ENCODE data around the gene SYT14. TPM values are rescaled to one million over a fixed set of nuclear protein-coding genes. Genes with fewer than 3 reads are reported as not detected.
"Not testable (repeated sequence)": the region's sequence is repeated elsewhere in the genome, so short reads cannot be mapped to it uniquely, and the experiment has no call there.

SYT14 gene
- 10.8 and 14.2 TPM in 2 replicates for total RNA-seq

DNA sequence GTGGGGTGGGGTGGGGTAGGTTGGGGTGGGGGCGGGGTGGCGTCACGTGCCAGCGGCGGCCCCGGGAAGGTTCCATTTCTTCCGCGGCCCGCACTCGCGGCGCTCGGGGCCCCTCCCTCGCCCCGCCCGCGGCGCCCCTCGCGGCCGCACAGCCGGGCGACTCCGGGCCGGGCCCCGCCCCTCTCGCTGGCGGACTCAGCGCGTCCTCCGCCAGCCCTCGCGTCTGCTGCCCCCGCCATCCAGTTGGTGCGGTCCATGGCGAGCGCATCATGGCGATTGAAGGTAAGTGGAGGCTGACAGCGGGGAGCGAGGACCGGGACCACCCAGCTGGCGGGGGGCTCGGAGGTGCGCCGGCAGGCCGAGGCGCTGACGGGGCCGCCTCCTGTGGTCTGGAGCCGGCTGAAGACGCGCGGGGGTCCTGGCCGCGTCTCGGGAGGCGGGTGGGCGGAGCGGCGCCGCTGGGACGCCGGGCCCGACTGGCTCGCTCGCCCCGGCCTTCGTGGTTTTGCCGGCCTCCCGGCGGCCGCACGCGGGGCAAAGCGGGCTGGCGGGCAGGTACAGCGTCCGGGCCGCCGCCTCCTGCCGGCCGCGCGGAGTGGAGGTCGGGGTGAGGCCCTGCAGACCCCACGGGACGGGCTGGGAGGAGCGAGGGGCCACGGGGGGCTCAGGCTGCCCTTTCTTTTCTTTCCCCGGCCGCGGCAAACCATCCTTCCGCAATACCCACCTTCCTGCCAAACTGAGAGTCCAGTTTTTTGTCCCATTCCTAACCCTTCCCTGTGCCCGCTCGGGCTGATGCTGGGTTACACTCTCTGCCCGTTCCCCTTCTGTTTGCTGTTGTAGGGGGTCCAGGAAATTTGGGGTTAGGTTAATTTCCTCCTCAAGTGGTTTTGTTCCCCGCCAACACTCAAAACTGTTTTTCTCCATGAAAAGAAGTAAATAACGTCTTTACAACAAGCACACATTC lies at the start of gene SYT14:
Gene SYT14, plus strand, starts transcription at position 222 of the 964 bp plus-strand sequence. Its CDS starts 48 bp downstream, at position 270.
- DNase-seq (ENCODE audit: low read depth), result no peak

DNA sequence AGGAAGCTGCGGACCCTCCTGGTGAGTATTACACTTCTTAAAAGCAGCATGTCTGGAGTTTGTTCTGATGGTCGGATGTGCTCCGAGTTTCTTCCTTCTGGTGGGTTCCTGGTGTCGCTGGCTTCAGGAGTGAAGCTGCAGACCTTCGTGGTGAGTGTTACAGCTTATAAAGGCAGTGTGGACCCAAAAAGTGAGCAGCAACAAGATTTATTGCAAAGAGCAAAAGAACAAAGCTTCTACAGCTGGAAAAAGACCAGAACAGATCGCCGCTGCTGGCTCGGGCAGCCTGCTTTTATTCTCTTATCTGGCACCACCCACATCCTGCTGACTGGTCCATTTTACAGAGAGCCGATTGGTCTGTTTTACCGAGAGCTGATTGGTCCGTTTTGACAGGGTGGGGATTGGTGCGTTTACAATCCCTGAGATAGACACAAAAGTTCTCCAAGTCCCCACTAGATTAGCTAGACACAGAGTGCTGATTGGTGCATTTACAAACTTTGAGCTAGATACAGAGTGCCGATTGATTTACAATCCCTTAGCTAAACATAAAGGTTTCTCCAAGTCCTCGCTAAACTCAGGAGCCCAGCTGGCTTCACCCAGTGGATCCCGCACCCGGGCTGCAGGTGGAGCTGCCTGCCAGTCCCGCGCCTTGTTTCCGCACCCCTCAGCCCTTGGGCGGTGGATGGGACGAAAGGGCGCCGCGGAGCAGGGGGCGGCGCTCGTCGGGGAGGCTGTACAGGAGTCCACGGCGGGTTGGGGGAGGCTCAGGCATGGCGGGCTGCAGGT lies 49.5 kb upstream of the SYT14 start:
- not testable (repeated sequence) for DNase-seq (ENCODE audit: low read depth)

- DNase-seq (ENCODE audit: low read depth), result no peak
Measured at GRCh38 chr1:209889077-209889418, 49.0 kb upstream of the SYT14 start.

GRCh38 chr1:209890641-209891330 lies 47.2 kb upstream of the SYT14 start:
- DNase-seq (ENCODE audit: low read depth), result no peak

GRCh38 chr1:209893751-209894150 lies 44.3 kb upstream of the SYT14 start:
- DNase-seq (ENCODE audit: low read depth), result no peak

- DNase-seq (ENCODE audit: low read depth), result peak; percentile 99
Measured at GRCh38 chr1:209895709-209896108, 42.3 kb upstream of the SYT14 start.

- DNase-seq (ENCODE audit: low read depth), result peak; percentile 92
Measured at GRCh38 chr1:209896346-209896745, 41.7 kb upstream of the SYT14 start.

- not testable (repeated sequence) for DNase-seq (ENCODE audit: low read depth)
Measured at GRCh38 chr1:209898271-209898670, 39.7 kb upstream of the SYT14 start.

DNA sequence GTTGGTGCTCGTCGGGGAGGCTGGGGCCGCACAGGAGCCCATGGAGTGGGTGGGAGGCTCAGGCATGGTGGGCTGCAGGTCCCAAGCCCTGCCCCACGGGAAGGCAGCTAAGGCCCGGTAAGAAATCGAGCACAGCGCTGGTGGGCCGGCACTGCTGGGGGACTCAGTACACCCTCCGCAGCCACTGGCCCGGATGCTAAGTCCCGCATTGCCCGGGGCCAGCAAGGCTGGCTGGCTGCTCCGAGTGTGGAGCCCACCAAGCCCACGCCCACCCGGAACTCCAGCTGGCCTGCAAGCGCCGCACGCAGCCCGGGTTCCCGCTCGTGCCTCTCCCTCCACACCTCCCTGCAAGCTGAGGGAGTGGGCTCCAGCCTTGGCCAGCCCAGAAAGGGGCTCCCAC lies 39.2 kb upstream of the SYT14 start:
- DNase-seq (ENCODE audit: low read depth), result not testable (repeated sequence)

DNA sequence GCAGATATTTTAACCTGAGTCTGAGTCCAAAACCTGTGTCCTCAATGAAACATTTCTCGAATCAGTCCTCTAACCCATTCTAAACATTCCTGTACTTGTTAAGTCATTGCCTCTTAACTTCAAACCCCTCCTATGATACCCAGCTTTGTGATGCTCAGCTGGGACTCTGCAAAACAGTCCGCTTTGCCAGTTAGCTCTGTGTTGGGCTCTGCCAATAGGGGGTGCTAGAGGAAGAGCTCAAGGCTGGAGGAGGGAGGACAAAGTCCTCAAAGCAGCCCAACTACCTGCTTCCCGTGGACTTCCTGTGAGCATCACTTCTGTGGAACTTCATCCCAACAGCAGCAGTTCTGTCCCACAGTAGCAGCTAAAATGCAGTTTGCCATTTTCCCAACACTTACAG lies 38.1 kb upstream of the SYT14 start:
- no peak for DNase-seq (ENCODE audit: low read depth)

DNA sequence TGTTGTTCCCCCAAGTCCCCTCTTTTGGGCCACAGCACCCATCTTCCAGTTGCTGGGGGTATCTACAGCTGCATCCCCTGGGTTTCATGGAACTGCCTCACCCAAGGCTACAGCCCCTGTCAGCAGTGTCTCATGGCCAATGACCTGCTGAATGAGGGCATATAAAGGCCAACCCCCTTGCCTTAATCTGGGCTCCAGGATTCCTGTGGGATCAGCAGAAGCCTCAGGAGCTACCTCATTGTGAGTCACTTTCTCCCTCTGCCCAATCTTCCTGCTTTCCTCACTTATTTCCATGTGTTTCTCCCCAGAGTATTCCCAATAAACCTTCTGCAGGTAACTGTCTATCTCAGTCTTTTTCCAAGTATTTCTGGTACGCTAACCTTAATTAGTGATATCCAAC lies 37.3 kb upstream of the SYT14 start:
- DNase-seq (ENCODE audit: low read depth), result peak; percentile 90

- no peak for DNase-seq (ENCODE audit: low read depth)
Measured at GRCh38 chr1:209901211-209901610, 36.8 kb upstream of the SYT14 start.

DNA sequence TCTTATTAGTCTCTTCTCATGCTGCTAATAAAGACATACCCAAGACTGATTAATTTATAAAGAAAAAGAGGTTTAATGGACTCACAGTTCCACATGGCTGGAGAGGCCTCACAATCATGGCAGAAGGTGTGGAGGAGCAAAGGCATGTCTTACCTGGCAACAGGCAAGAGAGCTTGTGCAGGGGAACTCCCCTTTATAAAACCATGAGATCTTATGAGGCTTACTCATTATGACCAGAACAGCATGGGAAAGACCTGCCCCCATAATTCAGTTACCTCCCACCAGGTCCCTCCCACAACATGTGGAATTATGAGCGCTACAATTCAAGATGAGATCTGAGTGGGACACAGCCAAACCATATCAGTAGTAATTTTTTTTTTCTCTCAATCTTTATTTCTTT lies 33.2 kb upstream of the SYT14 start:
- DNase-seq (ENCODE audit: low read depth), result not testable (repeated sequence)

- DNase-seq (ENCODE audit: low read depth), result no peak
Measured at GRCh38 chr1:209911746-209912145, 26.3 kb upstream of the SYT14 start.

DNA sequence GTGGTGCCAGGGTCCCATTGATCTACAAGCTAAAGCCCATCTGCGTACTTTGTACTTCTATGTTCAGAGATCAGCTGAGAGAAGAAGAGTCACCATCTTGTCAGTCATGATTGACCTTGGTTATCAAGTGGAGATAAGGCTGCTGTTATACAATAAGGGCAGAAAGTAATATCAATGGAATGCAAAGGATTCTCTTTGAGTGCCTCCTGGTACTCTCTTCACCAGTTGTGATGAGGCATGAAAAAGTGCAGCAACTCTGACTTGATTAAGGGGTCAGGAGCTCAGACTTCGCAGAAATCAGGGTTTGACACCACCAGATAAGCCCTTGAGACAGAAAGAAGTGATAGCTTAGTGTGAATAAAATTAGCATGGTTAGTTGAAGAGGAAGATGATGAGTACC lies 25.7 kb upstream of the SYT14 start:
- DNase-seq (ENCODE audit: low read depth), result no peak

- DNase-seq (ENCODE audit: low read depth), result not testable (repeated sequence)
Measured at GRCh38 chr1:209919637-209920036, 18.4 kb upstream of the SYT14 start.

DNA sequence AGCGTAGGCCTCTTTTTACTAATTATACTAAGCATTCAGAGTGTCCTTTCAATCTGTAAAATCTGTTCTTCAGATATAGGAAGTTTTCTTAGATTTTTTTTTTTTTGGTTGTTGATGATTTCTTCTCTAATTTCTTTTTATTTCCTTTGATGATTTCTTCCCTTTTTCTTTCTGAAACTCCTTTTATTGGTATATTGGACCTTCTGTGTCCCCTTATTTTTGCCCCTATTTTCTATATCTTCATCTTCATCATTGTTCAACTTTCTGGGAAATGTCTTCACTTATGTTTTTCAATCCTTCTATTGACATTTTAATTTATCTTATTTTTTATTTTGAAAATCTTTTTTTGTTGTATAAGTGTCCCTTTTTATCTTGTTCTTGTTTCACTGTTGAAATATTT lies 17.2 kb upstream of the SYT14 start:
- no peak for DNase-seq (ENCODE audit: low read depth)

- DNase-seq (ENCODE audit: low read depth), result no peak
Measured at GRCh38 chr1:209924390-209924789, 13.6 kb upstream of the SYT14 start.

DNA sequence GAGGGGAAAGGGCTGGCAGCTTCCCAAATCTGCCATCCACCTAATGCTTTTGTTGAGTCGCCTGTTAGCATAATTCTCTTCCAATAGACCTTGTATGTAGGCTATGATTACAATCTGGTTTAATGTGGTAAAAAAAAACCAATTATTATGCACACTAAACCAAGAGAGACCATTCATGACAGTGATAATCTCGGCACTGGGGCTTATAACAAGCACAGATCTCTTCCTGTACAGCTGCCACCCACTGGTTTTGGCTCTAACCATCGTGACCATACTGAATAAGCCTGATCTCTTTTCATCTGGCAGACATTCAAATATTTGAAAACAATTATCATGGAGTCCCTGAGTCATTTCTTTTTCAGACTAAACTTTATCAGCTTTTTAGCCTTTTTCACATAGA lies 12.0 kb upstream of the SYT14 start:
- DNase-seq (ENCODE audit: low read depth), result peak; percentile 89

DNA sequence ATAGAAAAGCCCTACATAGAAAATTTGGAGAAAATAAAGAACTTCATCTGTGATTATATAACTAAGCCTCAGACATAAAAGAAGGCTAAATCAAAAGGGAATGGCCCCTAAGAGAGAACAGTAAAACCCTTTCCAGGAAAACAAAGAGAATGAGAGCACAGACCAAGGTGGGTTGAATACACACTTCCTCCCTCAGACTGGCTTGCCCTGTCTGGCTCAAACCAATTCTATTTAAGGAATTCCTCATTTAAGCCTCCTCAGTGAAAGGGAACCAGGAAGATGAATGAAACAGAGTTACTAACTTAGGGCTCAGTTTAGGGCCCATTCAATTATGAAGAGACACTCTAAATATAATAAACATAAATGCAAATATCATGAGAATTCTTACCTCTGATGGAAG lies 10.6 kb upstream of the SYT14 start:
- DNase-seq (ENCODE audit: low read depth), result no peak

GRCh38 chr1:209929751-209930150 lies 8.3 kb upstream of the SYT14 start:
- no peak for DNase-seq (ENCODE audit: low read depth)

DNA sequence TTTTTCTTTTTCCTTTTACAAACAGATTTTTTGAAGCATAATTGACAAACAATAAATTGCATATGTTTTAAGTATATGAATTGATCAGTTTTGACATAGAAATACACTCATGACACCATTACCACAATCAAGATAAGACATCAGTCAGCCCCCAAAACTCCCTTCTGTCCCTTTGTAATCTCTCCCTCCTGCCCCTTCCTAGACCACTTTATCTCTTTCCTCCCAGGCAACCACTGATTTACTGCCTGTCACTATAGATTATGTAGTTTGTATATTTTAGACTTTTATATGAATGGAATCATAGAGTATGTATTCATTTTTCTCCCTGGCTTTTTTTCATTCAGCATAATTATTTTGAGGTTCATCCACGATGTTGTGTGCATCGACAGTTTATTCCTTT lies 6.9 kb upstream of the SYT14 start:
- DNase-seq (ENCODE audit: low read depth), result no peak

All from renal cortical epithelial cell (primary cell).